K562 (cell line): ENCODE measurements around the gene IGLON5. TPM values are rescaled to one million over a fixed set of nuclear protein-coding genes. Genes with fewer than 3 reads are reported as not detected.

Experiments used
- ARID1B ChIP-seq: fragments of 450-650 bp; IDR thresholded peaks from 2 replicates; pipeline ENCODE4 v1.6.1; 2016; ENCODE audit warnings: antibody characterized with exemption, mild to moderate bottlenecking, inconsistent platforms
- EGR1 ChIP-seq: fragments of 450-650 bp; conservative IDR thresholded peaks from 2 replicates; pipeline ENCODE4 v1.6.1; 2017; ENCODE audit warnings: mild to moderate bottlenecking
- ERF ChIP-seq: fragments of 450-650 bp; formaldehyde crosslinking; IDR thresholded peaks from 2 replicates; pipeline ENCODE4 v1.4.0; 2020; ENCODE audit warnings: mild to moderate bottlenecking, mixed read lengths
- GTF2E2 ChIP-seq: fragments of 200-800 bp; sonication (Bioruptor generic); IDR thresholded peaks from 2 replicates; pipeline ENCODE4 v1.6.1; 2016; ENCODE audit warnings: missing genetic modification characterization, missing compliant biosample characterization
- KAT7 ChIP-seq: sonication (generic); formaldehyde crosslinking; IDR thresholded peaks from 2 replicates; pipeline ENCODE4 v1.8.0; 2022; ENCODE audit warnings: missing genetic modification reagents, mild to moderate bottlenecking, borderline replicate concordance
- KDM4B ChIP-seq, 2 experiments: fragments of 450-650 bp in 1 of 2; sonication (generic) in 1 of 2; IDR thresholded peaks; 2 replicates each; pipeline ENCODE4 v1.6.1; 2016 to 2017; ENCODE audit warnings: borderline replicate concordance in 2 of 2, antibody characterized with exemption in 1 of 2, low read depth in 1 of 2, mild to moderate bottlenecking in 1 of 2
- MGA ChIP-seq: fragments of 450-650 bp; IDR thresholded peaks from 2 replicates; pipeline ENCODE4 v1.6.1; 2016; ENCODE audit warnings: mild to moderate bottlenecking, moderate library complexity
- MYC ChIP-seq, 2 experiments: fragments of 250-450 bp in 1 of 2; sonication (Bioruptor Pico) in 1 of 2; IDR thresholded peaks; 2 replicates each; pipeline versions ENCODE4 v1.5.1 to v1.6.1; 2012 to 2021; ENCODE audit warnings: low read depth in 2 of 2, borderline replicate concordance in 1 of 2, improper control_type of control experiment in 1 of 2, low read length in 1 of 2, mild to moderate bottlenecking in 1 of 2, moderate library complexity in 1 of 2
- POLR3A ChIP-seq: IDR thresholded peaks from 2 replicates; pipeline ENCODE4 v1.6.1; 2011; ENCODE audit warnings: borderline replicate concordance, mild to moderate bottlenecking, moderate library complexity; ENCODE audit not compliant: insufficient read length, insufficient read depth; ENCODE audit errors: extremely low read depth
- SMARCE1 ChIP-seq: fragments of 450-650 bp; IDR thresholded peaks from 2 replicates; pipeline ENCODE4 v1.7.1; 2016; ENCODE audit warnings: mild to moderate bottlenecking
- SREBF2 ChIP-seq: sonication (generic); formaldehyde crosslinking; IDR thresholded peaks from 2 replicates; pipeline ENCODE4 v1.4.0; 2020; ENCODE audit warnings: mild to moderate bottlenecking, missing genetic modification reagents
- TEAD4 ChIP-seq, 2 experiments: sonication (generic) in 1 of 2; formaldehyde crosslinking in 1 of 2; IDR thresholded peaks; 2 replicates each; pipeline versions ENCODE4 v1.6.1 to v1.8.0; 2012 to 2022; ENCODE audit warnings: borderline replicate concordance in 1 of 2, inconsistent platforms in 1 of 2, low read length in 1 of 2, mild to moderate bottlenecking in 1 of 2, missing genetic modification reagents in 1 of 2
- ZBTB17 ChIP-seq: fragments of 450-650 bp; formaldehyde crosslinking; IDR thresholded peaks from 2 replicates; pipeline ENCODE4 v1.4.0; 2020; ENCODE audit warnings: mild to moderate bottlenecking
- ZKSCAN1 ChIP-seq: fragments of 150-350 bp; IDR thresholded peaks from 2 replicates; pipeline ENCODE4 v1.6.1; 2016; ENCODE audit warnings: low read depth, low read length
- polyA plus RNA-seq, 8 experiments: library from polyadenylated mRNA; depleted of rRNA in 4 of 8; stranded (reverse) in 5 of 8; unstranded in 3 of 8; fragments of >200 nt; fragmentation: Nextera tagmentation in 2 of 8; fragmentation: Illumina TruSeq in 1 of 8; extraction: Ambion mirVana in 2 of 8; extraction: Trizol in 1 of 8; gene quantifications; 2 replicates each; pipeline versions ENCODE4 v1.2.1 to v1.2.3, GENCODE V29; 2011 to 2014; ENCODE audit warnings: inconsistent platforms in 1 of 8, missing spikeins in 1 of 8
- total RNA-seq, 7 experiments: library from RNA; depleted of rRNA in 6 of 7; stranded (reverse); fragments of >200 nt in 6 of 7; fragmentation: Illumina TruSeq in 2 of 7; extraction: Trizol in 2 of 7; gene quantifications; 2 replicates each; pipeline versions ENCODE4 v1.2.1 to v1.2.3, GENCODE V29; 2011 to 2021; ENCODE audit warnings: low replicate concordance in 1 of 7

The IGLON5 gene
- total and polyA plus RNA-seq, 9 of the 15 experiments (the other 6 are each of a cell fraction or from before 2014, with no cell fraction given), result 0.03 to 0.22 (median 0.14) TPM; not detected in 2

- TF ChIP-seq MGA (peak; percentile 6; the same call in 1 of the 2 replicates), EGR1 (peak; percentile 79), SMARCE1 (0 out of 2 replicates have a peak, but pooled peaks have one; percentile 39), ZBTB17 (CRISPR knock-in tag) (peak; percentile 30; the same call in 1 of the 2 replicates), SREBF2 (CRISPR knock-in tag) (0 out of 2 replicates have a peak, but pooled peaks have one; percentile 46), TEAD4 (IDR thresholded peaks at IDR 0.05; ENCODE audit: low read length) (no peak), TEAD4 (CRISPR knock-in tag; IDR thresholded peaks at IDR 0.05; ENCODE audit: borderline replicate concordance) (0 out of 2 replicates have a peak, but pooled peaks have one; percentile 59), KAT7 (CRISPR knock-in tag) (peak; percentile 4; the same call in 1 of the 2 replicates), ZKSCAN1 (no peak), GTF2E2 (tag) (0 out of 2 replicates have a peak, but pooled peaks have one; percentile 38), KDM4B (IDR thresholded peaks at IDR 0.05; ENCODE audit: borderline replicate concordance in 2 of 2, low read depth in 1 of 2) (no peak), POLR3A (no peak), ERF (CRISPR knock-in tag) (0 out of 2 replicates have a peak, but pooled peaks have one; percentile 26), ARID1B (0 out of 2 replicates have a peak, but pooled peaks have one; percentile 22), MYC (IDR thresholded peaks at IDR 0.05; ENCODE audit: low read depth, low read length) (no peak; the same call in 1 of the 2 replicates), MYC (CRISPR knock-in tag; IDR thresholded peaks at IDR 0.05; ENCODE audit: borderline replicate concordance, low read depth) (0 out of 2 replicates have a peak, but pooled peaks have one; percentile 8)
Observed at GRCh38 chr19:51368366-51369282, 57.2 kb downstream of the IGLON5 start, which contains the start of gene CLDND2 (continued).
